ENCODE data around the gene KLRB1. TPM values are rescaled to one million over a fixed set of nuclear protein-coding genes. Genes with fewer than 3 reads are reported as not detected.

Gene KLRB1
- 1 to 10 TPM in 1 of 2 donors, under 1 TPM in 1; 0.75 to 1.2 TPM for total RNA-seq
- polyA plus RNA-seq: 1 to 10 TPM in 1 of 2 donors, under 1 TPM in 1; 0.53 to 1.2 TPM

DNA sequence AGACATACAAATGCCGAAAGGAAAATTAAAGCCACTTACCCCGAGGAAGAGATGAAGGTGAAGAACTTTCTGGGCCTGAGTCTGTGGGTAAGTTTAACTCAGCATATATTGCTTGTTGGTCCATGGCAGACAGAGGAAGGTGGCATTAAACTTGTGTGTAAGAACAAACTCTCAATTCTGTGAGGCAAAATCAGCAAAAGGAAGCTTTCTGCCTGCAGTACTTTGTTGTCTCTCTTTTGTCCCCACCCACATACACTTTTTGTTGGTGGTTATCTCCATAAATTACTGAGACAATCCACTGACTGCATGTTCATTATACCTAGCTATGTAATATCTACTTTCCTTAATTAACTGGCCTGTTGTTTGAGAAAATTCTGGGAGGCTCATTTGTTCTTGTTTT, at the start of gene KLRB1:
TSS of gene KLRB1 (minus strand) at position 201 of the 400 bp plus-strand sequence. CDS start at position 124, 77 bp downstream.
- H3K27me3 ChIP-seq (ENCODE audit: control insufficient read depth in 4 of 4, insufficient read depth in 4 of 4, low read length in 3 of 4): no peaks in the 10 kb centered on the region
- no peak for TF ChIP-seq EGR1 (IDR thresholded peaks at IDR 0.05; ENCODE audit: low read depth in 2 of 2)
- no peak for TF ChIP-seq TAF1 (conservative IDR thresholded peaks at IDR 0.05)
- TF ChIP-seq YY1 (IDR thresholded peaks at IDR 0.05): no peak
- no peak for TF ChIP-seq MAX (IDR thresholded peaks at IDR 0.05)
- TF ChIP-seq HNF4G (IDR thresholded peaks at IDR 0.05): no peak
- no peak for TF ChIP-seq ZBTB33 (IDR thresholded peaks at IDR 0.05)
- no peak for TF ChIP-seq FOXA2 (IDR thresholded peaks at IDR 0.05)
- no peak for TF ChIP-seq NR2F2 (IDR thresholded peaks at IDR 0.05)
- no peak for TF ChIP-seq RXRA (IDR thresholded peaks at IDR 0.05)
- no peak for TF ChIP-seq JUND (IDR thresholded peaks at IDR 0.05)
- TF ChIP-seq, protein P1, sequence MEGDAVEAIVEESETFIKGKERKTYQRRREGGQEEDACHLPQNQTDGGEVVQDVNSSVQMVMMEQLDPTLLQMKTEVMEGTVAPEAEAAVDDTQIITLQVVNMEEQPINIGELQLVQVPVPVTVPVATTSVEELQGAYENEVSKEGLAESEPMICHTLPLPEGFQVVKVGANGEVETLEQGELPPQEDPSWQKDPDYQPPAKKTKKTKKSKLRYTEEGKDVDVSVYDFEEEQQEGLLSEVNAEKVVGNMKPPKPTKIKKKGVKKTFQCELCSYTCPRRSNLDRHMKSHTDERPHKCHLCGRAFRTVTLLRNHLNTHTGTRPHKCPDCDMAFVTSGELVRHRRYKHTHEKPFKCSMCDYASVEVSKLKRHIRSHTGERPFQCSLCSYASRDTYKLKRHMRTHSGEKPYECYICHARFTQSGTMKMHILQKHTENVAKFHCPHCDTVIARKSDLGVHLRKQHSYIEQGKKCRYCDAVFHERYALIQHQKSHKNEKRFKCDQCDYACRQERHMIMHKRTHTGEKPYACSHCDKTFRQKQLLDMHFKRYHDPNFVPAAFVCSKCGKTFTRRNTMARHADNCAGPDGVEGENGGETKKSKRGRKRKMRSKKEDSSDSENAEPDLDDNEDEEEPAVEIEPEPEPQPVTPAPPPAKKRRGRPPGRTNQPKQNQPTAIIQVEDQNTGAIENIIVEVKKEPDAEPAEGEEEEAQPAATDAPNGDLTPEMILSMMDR (IDR thresholded peaks at IDR 0.05; ENCODE audit: low read depth, low read length, missing input control): no peak
- no peak for TF ChIP-seq FOXA1 (IDR thresholded peaks at IDR 0.05)
- TF ChIP-seq RAD21 (IDR thresholded peaks at IDR 0.05): no peak
- H3K36me3 ChIP-seq (ENCODE audit: control insufficient read depth in 4 of 4, insufficient read depth in 3 of 4, low read depth in 1 of 4, low read length in 3 of 4): no peaks in the 10 kb centered on the region
- H3K4me3 ChIP-seq (ENCODE audit: low read depth in 1 of 3, low read length in 3 of 3): no peak within 1 kb of the TSS
- no peaks in the 10 kb centered on the region for H3K9me3 ChIP-seq (ENCODE audit: control insufficient read depth in 4 of 4, low read length in 3 of 4)
- H3K27ac ChIP-seq (ENCODE audit: low read depth in 1 of 2, low read length in 2 of 2): no peak within 1 kb of the TSS
- no peak for DNase-seq (ENCODE audit: low spot score)
- no peaks in the 10 kb centered on the region for H3K4me1 ChIP-seq (ENCODE audit: control insufficient read depth in 4 of 4, insufficient read depth in 4 of 4, low read length in 3 of 4)
- H3K9ac ChIP-seq (ENCODE audit: low read depth in 1 of 2, low read length in 2 of 2): peak within 1 kb of the TSS; percentile 44 to 49
- WGBS: 84% methylated on average over 2 of the region's 2 CpGs

GRCh38 chr12:9651265-9651729, 43.6 kb upstream of the KLRB1 start:
- Histone ChIP-seq H3K9ac (ENCODE audit: low read depth in 1 of 2, low read length in 2 of 2) (no peak overlapping the region), H3K27me3 (ENCODE audit: control insufficient read depth in 4 of 4, insufficient read depth in 4 of 4, low read length in 3 of 4) (no peaks in the 10 kb centered on the region), H3K36me3 (ENCODE audit: control insufficient read depth in 4 of 4, insufficient read depth in 3 of 4, low read depth in 1 of 4, low read length in 3 of 4) (peaks cover 0 to 4% (median 0%) of the 10 kb centered on the region in 4 donors), H3K4me3 (ENCODE audit: low read depth in 1 of 3, low read length in 3 of 3) (no peak overlapping the region), H3K9me3 (ENCODE audit: control insufficient read depth in 4 of 4, low read length in 3 of 4) (no peaks in the 10 kb centered on the region), H3K27ac (ENCODE audit: low read depth in 1 of 2, low read length in 2 of 2) (peak overlapping the region; percentile 5 to 64), H3K4me1 (ENCODE audit: control insufficient read depth in 4 of 4, insufficient read depth in 4 of 4, low read length in 3 of 4) (peaks cover 3 to 12% (median 8%) of the 10 kb centered on the region in 4 donors)
- WGBS: 75% methylated on average over 3 of the region's 3 CpGs
- DNase-seq (ENCODE audit: low spot score): no peak
- TF ChIP-seq GABPA (IDR thresholded peaks at IDR 0.05 in 1 of 2, conservative IDR thresholded peaks at IDR 0.05 in 1 of 2) (no peak), JUND (IDR thresholded peaks at IDR 0.05) (no peak), TAF1 (conservative IDR thresholded peaks at IDR 0.05) (no peak), NR2F2 (IDR thresholded peaks at IDR 0.05) (no peak), FOXA1 (IDR thresholded peaks at IDR 0.05) (no peak), EGR1 (IDR thresholded peaks at IDR 0.05; ENCODE audit: low read depth in 2 of 2) (no peak), REST (IDR thresholded peaks at IDR 0.05) (no peak), ATF3 (IDR thresholded peaks at IDR 0.05) (no peak), HNF4G (IDR thresholded peaks at IDR 0.05) (no peak), SP1 (IDR thresholded peaks at IDR 0.05) (no peak), RAD21 (IDR thresholded peaks at IDR 0.05) (no peak), HNF4A (conservative IDR thresholded peaks at IDR 0.05) (no peak), ZBTB33 (IDR thresholded peaks at IDR 0.05) (no peak), FOXA2 (IDR thresholded peaks at IDR 0.05) (no peak), RXRA (IDR thresholded peaks at IDR 0.05) (no peak), MAX (IDR thresholded peaks at IDR 0.05) (no peak), YY1 (IDR thresholded peaks at IDR 0.05) (no peak)
- TF ChIP-seq, protein P1 (IDR thresholded peaks at IDR 0.05; ENCODE audit: low read depth, low read length, missing input control): no peak
